H1 (cell line): ENCODE measurements around the gene KLHDC8B. TPM values are rescaled to one million over a fixed set of nuclear protein-coding genes. Genes with fewer than 3 reads are reported as not detected.

Experiments
- CTCF ChIA-PET: fragments of 300-600 bp; sonication (Branson Sonifier 250); formaldehyde crosslinking; loops from one replicate; lab custom pipeline; 2021; ENCODE audit not compliant: partially characterized antibody; lab: Charles Lee
- POLR2A ChIA-PET: fragments of 300-600 bp; sonication (Branson Sonifier 250); formaldehyde crosslinking; loops from one replicate; lab custom pipeline; 2021; ENCODE audit warnings: inconsistent platforms; ENCODE audit not compliant: partially characterized antibody; lab: Charles Lee
- DNase-seq, 2 experiments: peaks; one replicate each; pipeline versions ENCODE4 v3.0.0 to v3.0.0-alpha.2; 2010 to 2022; ENCODE audit warnings: low spot score in 2 of 2, low read depth in 1 of 2, mixed read lengths in 1 of 2
- FAIRE-seq: peaks from 2 replicates; lab custom pipeline; 2011; peaks lifted over from hg19 to GRCh38; lab: Jason Lieb, UNC
- H2AFZ ChIP-seq: 2 replicates; pipeline ENCODE4 v1.8.1; 2012; ENCODE audit warnings: low read length, inconsistent platforms
- H2AK5ac ChIP-seq: 2 replicates; pipeline ENCODE4 v1.6.1; 2013; ENCODE audit warnings: low read depth, low read length
- H2BK120ac ChIP-seq: replicated peaks from 2 replicates; pipeline ENCODE3; 2013; ENCODE audit warnings: low read depth, low read length, inconsistent platforms
- H2BK12ac ChIP-seq: 2 replicates; pipeline ENCODE4 v1.6.1; 2013; ENCODE audit warnings: low read depth, low read length
- H2BK15ac ChIP-seq: 2 replicates; pipeline ENCODE4 v1.6.1; 2013; ENCODE audit warnings: low read length
- H2BK20ac ChIP-seq: 2 replicates; pipeline ENCODE4 v1.6.1; 2013; ENCODE audit warnings: low read length
- H2BK5ac ChIP-seq: 2 replicates; pipeline ENCODE4 v1.6.1; 2013; ENCODE audit warnings: low read depth, low read length
- H3K14ac ChIP-seq: 2 replicates; pipeline ENCODE4 v1.6.1; 2013; ENCODE audit warnings: inconsistent platforms; ENCODE audit not compliant: insufficient read length
- H3K18ac ChIP-seq: 2 replicates; pipeline ENCODE4 v1.6.1; 2013; ENCODE audit warnings: low read length; ENCODE audit errors: extremely low read depth
- H3K23ac ChIP-seq: 2 replicates; pipeline ENCODE4 v1.6.1; 2013; ENCODE audit warnings: inconsistent platforms; ENCODE audit not compliant: insufficient read length
- H3K23me2 ChIP-seq: 2 replicates; pipeline ENCODE4 v1.6.1; 2013; ENCODE audit warnings: low read depth, low read length
- H3K27ac ChIP-seq: 2 replicates; pipeline ENCODE4 v1.6.1; 2011; ENCODE audit warnings: low read depth, low read length, inconsistent platforms
- H3K27me3 ChIP-seq, 4 experiments: replicated peaks in 1 of 4; 1 replicate in 1 of 4; 2 replicates in 3 of 4; pipeline versions ENCODE4 v1.6.1 to v1.8.1; 2011 to 2013; ENCODE audit warnings: low read length in 3 of 4, mild to moderate bottlenecking in 3 of 4, inconsistent platforms in 2 of 4, mixed read lengths in 2 of 4, moderate library complexity in 1 of 4; ENCODE audit not compliant: control insufficient read depth in 3 of 4, insufficient read depth in 3 of 4; ENCODE audit errors: extremely low read depth in 1 of 4
- H3K36me3 ChIP-seq, 4 experiments: 2 replicates each; pipeline versions ENCODE4 v1.6.1 to v1.8.1; 2011 to 2013; ENCODE audit warnings: mild to moderate bottlenecking in 4 of 4, low read length in 3 of 4, moderate library complexity in 2 of 4, control low read depth in 1 of 4, inconsistent platforms in 1 of 4; ENCODE audit not compliant: insufficient read depth in 4 of 4, control insufficient read depth in 2 of 4
- H3K4ac ChIP-seq: replicated peaks from 2 replicates; pipeline ENCODE3; 2013; ENCODE audit warnings: low read length, low read depth, mixed read lengths, inconsistent platforms; ENCODE audit not compliant: insufficient read length
- H3K4me1 ChIP-seq, 4 experiments: replicated peaks in 1 of 4; 1 replicate in 1 of 4; 2 replicates in 3 of 4; pipeline versions ENCODE4 v1.6.1 to v1.8.1; 2011 to 2013; ENCODE audit warnings: low read length in 3 of 4, inconsistent platforms in 2 of 4, mixed read lengths in 1 of 4; ENCODE audit not compliant: insufficient read depth in 4 of 4, control insufficient read depth in 3 of 4
- H3K4me2 ChIP-seq, 2 experiments: 2 replicates each; pipeline versions ENCODE4 v1.6.1 to v1.8.1; 2011 to 2013; ENCODE audit warnings: low read depth in 2 of 2, low read length in 2 of 2, control low read depth in 1 of 2, inconsistent platforms in 1 of 2, mild to moderate bottlenecking in 1 of 2; ENCODE audit not compliant: insufficient read depth in 1 of 2
- H3K4me3 ChIP-seq, 4 experiments: fragments of 200-600, 300-600 bp in 1 of 4; sonication (generic), shearing (Covaris generic), sonication (Bioruptor Twin) in 1 of 4; 2 replicates each; pipeline versions ENCODE4 v1.5.1 to v1.8.1; 2011 to 2016; ENCODE audit warnings: low read length in 4 of 4, low read depth in 3 of 4, control low read depth in 2 of 4, inconsistent platforms in 2 of 4, mild to moderate bottlenecking in 2 of 4, mixed read lengths in 1 of 4, moderate library complexity in 1 of 4; ENCODE audit not compliant: insufficient read depth in 2 of 4; ENCODE audit errors: extremely low read depth in 1 of 4
- H3K56ac ChIP-seq: replicated peaks from 2 replicates; pipeline ENCODE3; 2013; ENCODE audit warnings: low read depth, mild to moderate bottlenecking, mixed read lengths, low read length, inconsistent platforms; ENCODE audit not compliant: insufficient read length
- H3K79me1 ChIP-seq: 2 replicates; pipeline ENCODE4 v1.6.1; 2013; ENCODE audit warnings: low read depth, low read length, control low read depth
- H3K79me2 ChIP-seq, 2 experiments: 2 replicates each; pipeline versions ENCODE4 v1.6.1 to v1.8.1; 2012 to 2013; ENCODE audit warnings: low read length in 2 of 2, mild to moderate bottlenecking in 2 of 2, inconsistent platforms in 1 of 2; ENCODE audit not compliant: insufficient read depth in 2 of 2, control insufficient read depth in 1 of 2
- H3K9ac ChIP-seq, 4 experiments: replicated peaks in 1 of 4; 1 replicate in 1 of 4; 2 replicates in 3 of 4; pipeline versions ENCODE4 v1.6.1 to v1.8.1; 2011 to 2013; ENCODE audit warnings: low read depth in 3 of 4, low read length in 3 of 4, control low read depth in 2 of 4, mild to moderate bottlenecking in 2 of 4, moderate library complexity in 2 of 4, inconsistent platforms in 1 of 4; ENCODE audit errors: extremely low read depth in 1 of 4
- H3K9me3 ChIP-seq, 2 experiments: 2 replicates each; pipeline versions ENCODE4 v1.6.1 to v1.8.1; 2012 to 2013; ENCODE audit warnings: mild to moderate bottlenecking in 2 of 2, moderate library complexity in 2 of 2, control low read depth in 1 of 2, inconsistent platforms in 1 of 2, low read depth in 1 of 2, low read length in 1 of 2, mixed read lengths in 1 of 2; ENCODE audit not compliant: insufficient read depth in 2 of 2
- H4K20me1 ChIP-seq, 2 experiments: replicated peaks in 1 of 2; 2 replicates each; pipeline versions ENCODE3 to v1.8.1; 2011 to 2013; ENCODE audit warnings: inconsistent platforms in 2 of 2, low read length in 2 of 2, mild to moderate bottlenecking in 1 of 2; ENCODE audit not compliant: insufficient read depth in 2 of 2, control insufficient read depth in 1 of 2
- H4K5ac ChIP-seq: 2 replicates; pipeline ENCODE4 v1.6.1; 2013; ENCODE audit warnings: low read length, low read depth, mixed read lengths, inconsistent platforms; ENCODE audit not compliant: insufficient read length
- H4K8ac ChIP-seq: 2 replicates; pipeline ENCODE4 v1.8.0; 2013; ENCODE audit warnings: mild to moderate bottlenecking, moderate library complexity, low read length, inconsistent platforms; ENCODE audit not compliant: insufficient read depth; ENCODE audit errors: extremely low read depth
- H4K91ac ChIP-seq: replicated peaks from 2 replicates; pipeline ENCODE3; 2013; ENCODE audit warnings: low read length, mixed read lengths, inconsistent platforms; ENCODE audit not compliant: insufficient read length
- BCL11A ChIP-seq, 2 experiments: IDR thresholded peaks; one replicate each; pipeline ENCODE4 v1.6.1; 2011; ENCODE audit warnings: low read depth in 2 of 2, low read length in 2 of 2, mild to moderate bottlenecking in 2 of 2
- CBX8 ChIP-seq: fragments of 300-800, 300-1000 bp; sonication (generic); IDR thresholded peaks from 2 replicates; pipeline ENCODE4 v1.7.1; 2016; ENCODE audit warnings: low read depth, low read length, borderline replicate concordance
- CREB1 ChIP-seq: IDR thresholded peaks from 2 replicates; pipeline ENCODE4 v1.6.1; 2012; ENCODE audit warnings: inconsistent platforms
- CTBP2 ChIP-seq: IDR thresholded peaks from 2 replicates; pipeline ENCODE4 v1.7.0; 2011; ENCODE audit warnings: borderline replicate concordance, mild to moderate bottlenecking, moderate library complexity, mixed read lengths, low read length; ENCODE audit not compliant: insufficient read depth, insufficient read length
- POLR2A ChIP-seq, 2 experiments: IDR thresholded peaks; 1 replicate in 1 of 2; 2 replicates in 1 of 2; pipeline ENCODE4 v1.6.1; 2011; ENCODE audit warnings: low read depth in 2 of 2, low read length in 2 of 2, mild to moderate bottlenecking in 2 of 2; ENCODE audit errors: control extremely low read depth in 1 of 2
- RAD21 ChIP-seq, 2 experiments: IDR thresholded peaks in 1 of 2; conservative IDR thresholded peaks in 1 of 2; 2 replicates each; pipeline ENCODE4 v1.6.1; 2011; ENCODE audit warnings: low read depth in 2 of 2, low read length in 2 of 2, improper control_type of control experiment in 1 of 2, inconsistent platforms in 1 of 2, mild to moderate bottlenecking in 1 of 2, moderate library complexity in 1 of 2
- RBBP5 ChIP-seq: IDR thresholded peaks from 2 replicates; pipeline ENCODE4 v1.7.1; 2012; ENCODE audit warnings: low read depth, mild to moderate bottlenecking, inconsistent platforms, low read length, moderate library complexity, borderline replicate concordance
- RXRA ChIP-seq: IDR thresholded peaks from 2 replicates; pipeline ENCODE4 v1.6.1; 2011; ENCODE audit warnings: low read depth, mild to moderate bottlenecking, low read length, moderate library complexity; ENCODE audit not compliant: insufficient read depth
- SIX5 ChIP-seq: IDR thresholded peaks from 2 replicates; pipeline ENCODE4 v1.6.1; 2011; ENCODE audit warnings: mild to moderate bottlenecking, low read depth, low read length
- SP4 ChIP-seq: IDR thresholded peaks from 2 replicates; pipeline ENCODE4 v1.6.1; 2012; ENCODE audit warnings: low read length, inconsistent platforms
- TAF7 ChIP-seq: optimal IDR thresholded peaks from 2 replicates; pipeline ENCODE3; 2011; ENCODE audit warnings: low read depth, mild to moderate bottlenecking, inconsistent platforms, low read length, moderate library complexity, borderline replicate concordance
- TEAD4 ChIP-seq: IDR thresholded peaks from 2 replicates; pipeline ENCODE4 v1.6.1; 2012; ENCODE audit warnings: low read depth, low read length, inconsistent platforms, mixed read lengths
- USF2 ChIP-seq: IDR thresholded peaks from 2 replicates; pipeline ENCODE4 v1.6.1; 2011; ENCODE audit warnings: low read length, improper control_type of control experiment
- WGBS, 2 experiments: shearing (Covaris generic) in 1 of 2; methylation state at CpG; one replicate each; pipeline versions ENCODE4 v1.1.6 to v1.1.7; 2013 to 2015; ENCODE audit warnings: low lambda C conversion rate in 2 of 2, mixed read lengths in 2 of 2, inconsistent platforms in 1 of 2, low coverage in 1 of 2, missing lambda C conversion rate in 1 of 2; ENCODE audit not compliant: insufficient replicate concordance in 2 of 2, insufficient coverage in 1 of 2, insufficient read length in 1 of 2; ENCODE audit errors: extremely low coverage in 1 of 2, missing lambda C conversion rate in 1 of 2; 5-methylcytosine and 5-hydroxymethylcytosine counted together
- polyA plus RNA-seq, 7 experiments: library from polyadenylated mRNA; depleted of rRNA in 3 of 7; stranded (reverse) in 5 of 7; unstranded in 2 of 7; fragments of >200 nt in 5 of 7; fragments of 200-250 nt in 2 of 7; gene quantifications; 1 replicate in 5 of 7; 2 replicates in 1 of 7; 4 replicates in 1 of 7; pipeline versions ENCODE4 v1.2.1 to v1.2.3, GENCODE V29; 2011 to 2013; ENCODE audit warnings: missing spikeins in 2 of 7, mixed read lengths in 2 of 7
- total RNA-seq: library from RNA; stranded (reverse); fragmentation: NEBNext Ultra II Directional; extraction: Animal tissue kit (Norgen Biotek cat#: 25700); gene quantifications from 2 replicates; pipeline ENCODE4 v1.2.1, GENCODE V29; 2021

KLHDC8B gene
- total and polyA plus RNA-seq, 2 of the 8 experiments (the other 6 are each of a cell fraction or from before 2014, with no cell fraction given) = 15.8 to 21.3 TPM

- FAIRE-seq = no peak
- WGBS, 2 experiments = 89% methylated on average over 7 of the region's 7 CpGs; no CpG with 5 or more reads in 1 of the 2 experiments
- POLR2A ChIA-PET = interaction anchor here (1.1 to 25.5 kb wide), 4 partner anchors 7 to 23 kb away, joined by 4 to 508 read pairs (median 14); partner anchors contain the start of genes LAMB2, QARS1 and QRICH1
- no peak for TF ChIP-seq TAF7
- no peak for TF ChIP-seq RAD21 (IDR thresholded peaks at IDR 0.05 in 1 of 2, conservative IDR thresholded peaks at IDR 0.05 in 1 of 2; ENCODE audit: low read depth in 2 of 2, low read length in 2 of 2)
- TF ChIP-seq CBX8 = no peak
- TF ChIP-seq SIX5 = no peak
- no peak for TF ChIP-seq CREB1
- TF ChIP-seq RXRA = no peak
- TF ChIP-seq BCL11A (IDR thresholded peaks at IDR 0.05; ENCODE audit: low read depth in 2 of 2, low read length in 2 of 2) = no peak
- TF ChIP-seq CTBP2 = no peak
- TF ChIP-seq SP4 = no peak
- TF ChIP-seq POLR2A (IDR thresholded peaks at IDR 0.05; ENCODE audit: control extremely low read depth in 1 of 2, low read depth in 2 of 2, low read length in 2 of 2) = no peak
- TF ChIP-seq USF2 = no peak
- no peak for TF ChIP-seq TEAD4
- no peak for TF ChIP-seq RBBP5
These were observed 48.9 kb upstream of the KLHDC8B start for GRCh38 chr3:49122451-49122850.

More at GRCh38 chr3:49122451-49122850, 48.9 kb upstream of the KLHDC8B start:
- H4K91ac ChIP-seq = no peak overlapping the region
- peaks cover 7 to 32% (median 21%) of the 10 kb centered on the region in 4 experiments for H3K36me3 ChIP-seq
- no peak overlapping the region for H3K27ac ChIP-seq
- no peak overlapping the region for H2BK15ac ChIP-seq
- peaks cover 9% of the 10 kb centered on the region for H3K79me1 ChIP-seq
- no peak overlapping the region for H2AFZ ChIP-seq
- H3K9me3 ChIP-seq = no peaks in the 10 kb centered on the region
- CTCF ChIA-PET = interaction anchor here (4.4 kb wide), 1 partner anchor 10 kb away, joined by 20 read pairs; the partner anchor contains the start of gene LAMB2
- no peak overlapping the region for H2BK20ac ChIP-seq
- no peak overlapping the region for H3K9ac ChIP-seq
- peaks cover 0 to 11% (median 6%) of the 10 kb centered on the region in 4 experiments; a peak in 5 of 7 replicates for H3K4me1 ChIP-seq
- H3K23me2 ChIP-seq = peaks cover 5% of the 10 kb centered on the region
- no peak overlapping the region for H2BK12ac ChIP-seq
- no peak overlapping the region for H4K5ac ChIP-seq
- no peaks in the 10 kb centered on the region for H3K27me3 ChIP-seq
- H3K4ac ChIP-seq = no peak overlapping the region
- no peak overlapping the region for H3K18ac ChIP-seq
- H3K4me3 ChIP-seq = no peak overlapping the region
- H4K8ac ChIP-seq = no peak overlapping the region
- no peak overlapping the region for H3K56ac ChIP-seq
- H4K20me1 ChIP-seq = peaks cover 0 to 3% of the 10 kb centered on the region in 2 experiments
- H2AK5ac ChIP-seq = no peak overlapping the region
- no peak overlapping the region for H3K23ac ChIP-seq
- no peak for DNase-seq
- H3K14ac ChIP-seq = no peak overlapping the region
- no peak overlapping the region for H2BK120ac ChIP-seq
- no peak overlapping the region for H3K4me2 ChIP-seq
- no peak overlapping the region for H2BK5ac ChIP-seq
- H3K79me2 ChIP-seq = peaks cover 0 to 10% of the 10 kb centered on the region in 2 experiments; a peak in 2 of 4 replicates
